Measurements from ENCODE around the gene FANCF.

Gene FANCF

GRCh38 chr11:22625448-22626287 is at the start of gene FANCF:
Gene FANCF, minus strand, starts transcription at chr11:22625823. Its CDS starts 13 bp downstream, at chr11:22625810.
- H3K4me3 ChIP-seq (ENCODE audit: low read depth, low read length) = peak within 1 kb of the TSS; percentile 96
- no peaks in the 10 kb centered on the region; the same call in 1 of the 2 replicates for H3K36me3 ChIP-seq
- H3K27ac ChIP-seq = peak within 1 kb of the TSS; percentile 89
- H3K9me3 ChIP-seq (ENCODE audit: severe bottlenecking) = no peaks in the 10 kb centered on the region
- no peaks in the 10 kb centered on the region for H3K27me3 ChIP-seq (ENCODE audit: insufficient read depth, low read depth, severe bottlenecking)
- no peak for TF ChIP-seq CTCF (IDR thresholded peaks at IDR 0.05; ENCODE audit: low read depth, low read length)
- peak; percentile 93 for DNase-seq

GRCh38 chr11:22674470-22675439 is 49.1 kb upstream of the FANCF start:
- no peaks in the 10 kb centered on the region for H3K27me3 ChIP-seq (ENCODE audit: insufficient read depth, low read depth, severe bottlenecking)
- no peak for DNase-seq
- no peak for TF ChIP-seq CTCF (IDR thresholded peaks at IDR 0.05; ENCODE audit: low read depth, low read length)
- no peaks in the 10 kb centered on the region for H3K9me3 ChIP-seq (ENCODE audit: severe bottlenecking)
- no peak overlapping the region for H3K4me3 ChIP-seq (ENCODE audit: low read depth, low read length)
- H3K27ac ChIP-seq = no peak overlapping the region
- no peaks in the 10 kb centered on the region for H3K36me3 ChIP-seq

GRCh38 chr11:22671751-22672150 is 46.1 kb upstream of the FANCF start:
- Histone ChIP-seq H3K4me3 (ENCODE audit: low read depth, low read length) (no peak overlapping the region), H3K9me3 (ENCODE audit: severe bottlenecking) (no peaks in the 10 kb centered on the region), H3K27me3 (ENCODE audit: insufficient read depth, low read depth, severe bottlenecking) (no peaks in the 10 kb centered on the region), H3K36me3 (no peaks in the 10 kb centered on the region), H3K27ac (no peak overlapping the region)
- DNase-seq = no peak
- TF ChIP-seq CTCF (IDR thresholded peaks at IDR 0.05; ENCODE audit: low read depth, low read length) = no peak

GRCh38 chr11:22670830-22671229 is 45.2 kb upstream of the FANCF start:
- no peaks in the 10 kb centered on the region for H3K9me3 ChIP-seq (ENCODE audit: severe bottlenecking)
- no peak overlapping the region for H3K27ac ChIP-seq
- DNase-seq = no peak
- H3K4me3 ChIP-seq (ENCODE audit: low read depth, low read length) = no peak overlapping the region
- no peaks in the 10 kb centered on the region for H3K27me3 ChIP-seq (ENCODE audit: insufficient read depth, low read depth, severe bottlenecking)
- no peak for TF ChIP-seq CTCF (IDR thresholded peaks at IDR 0.05; ENCODE audit: low read depth, low read length)
- H3K36me3 ChIP-seq = no peaks in the 10 kb centered on the region

GRCh38 chr11:22669368-22669767 is 43.7 kb upstream of the FANCF start:
- no peak overlapping the region for H3K4me3 ChIP-seq (ENCODE audit: low read depth, low read length)
- no peaks in the 10 kb centered on the region for H3K27me3 ChIP-seq (ENCODE audit: insufficient read depth, low read depth, severe bottlenecking)
- TF ChIP-seq CTCF (IDR thresholded peaks at IDR 0.05; ENCODE audit: low read depth, low read length) = no peak
- H3K36me3 ChIP-seq = no peaks in the 10 kb centered on the region
- DNase-seq = no peak
- no peaks in the 10 kb centered on the region for H3K9me3 ChIP-seq (ENCODE audit: severe bottlenecking)
- H3K27ac ChIP-seq = no peak overlapping the region

All from WERI-Rb-1 (cell line).